ENCODE results near the gene PRRC1. TPM values are rescaled to one million over a fixed set of nuclear protein-coding genes. Genes with fewer than 3 reads are reported as not detected.

The PRRC1 gene
- total and polyA plus RNA-seq, 8 donors: 57.5 to 95.2 (median 81.2) TPM

DNA sequence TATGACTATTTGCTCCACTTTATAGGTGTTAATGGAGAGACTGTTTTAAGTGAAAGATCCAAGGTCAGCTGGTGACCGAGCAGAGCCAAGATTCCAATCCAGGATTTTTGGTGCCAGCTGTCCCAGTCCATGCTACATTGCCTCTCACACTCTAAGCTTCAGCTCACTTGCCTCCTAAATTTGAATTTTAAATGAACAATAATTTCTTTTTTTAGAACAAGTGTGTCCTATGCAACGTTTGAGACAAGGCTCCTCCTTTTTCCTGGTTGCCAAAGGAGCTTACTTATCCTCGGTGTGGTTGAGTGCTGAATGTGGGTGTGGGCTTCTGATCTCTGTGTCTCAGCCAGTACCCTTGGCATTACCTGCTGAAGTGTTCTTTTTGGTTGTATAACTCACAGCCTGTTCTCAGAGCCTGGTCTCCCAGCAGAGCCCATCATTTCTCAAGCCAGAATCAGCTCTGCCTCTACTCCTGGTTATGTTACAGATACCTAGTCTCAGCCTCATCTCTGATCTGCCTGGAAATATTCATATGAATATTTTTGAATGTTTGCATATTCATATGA is 4.0 kb upstream of the PRRC1 start:
- H3K9me3 ChIP-seq: no peaks in the 10 kb centered on the region
- DNase-seq: no peak
- intact Hi-C loops (cut with DNase I): no loop called here

DNA sequence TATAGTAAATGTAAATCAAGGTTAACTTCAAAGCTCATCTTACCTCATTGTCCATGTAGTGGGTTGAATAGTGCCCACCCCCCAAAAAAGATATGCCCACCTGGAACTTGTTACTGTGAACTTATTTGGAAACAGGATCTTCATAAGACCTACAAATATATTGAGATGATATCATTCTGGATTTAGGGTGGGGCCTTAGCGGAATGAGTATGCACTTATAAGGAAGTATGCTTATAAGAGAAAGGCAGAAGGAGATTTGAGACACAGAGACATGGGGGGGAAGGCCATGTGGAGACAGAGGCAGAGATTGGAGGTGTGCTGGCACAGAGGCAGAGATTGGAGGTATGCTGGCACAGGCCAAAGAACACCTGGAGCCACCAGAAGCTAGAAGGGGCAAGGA is 2.6 kb upstream of the PRRC1 start:
- no peak for DNase-seq

More for the DNA sequence above, 4.0 kb upstream of the PRRC1 start:
- Histone ChIP-seq H3K27ac (no peak overlapping the region), H3K36me3 (no peaks in the 10 kb centered on the region), H3K4me3 (no peak overlapping the region), H3K27me3 (no peaks in the 10 kb centered on the region), H3K4me1 (peaks cover 5 to 9% of the 10 kb centered on the region in 2 donors)
- no peak for ATAC-seq
- no peak for TF ChIP-seq CTCF (IDR thresholded peaks at IDR 0.05)

DNA sequence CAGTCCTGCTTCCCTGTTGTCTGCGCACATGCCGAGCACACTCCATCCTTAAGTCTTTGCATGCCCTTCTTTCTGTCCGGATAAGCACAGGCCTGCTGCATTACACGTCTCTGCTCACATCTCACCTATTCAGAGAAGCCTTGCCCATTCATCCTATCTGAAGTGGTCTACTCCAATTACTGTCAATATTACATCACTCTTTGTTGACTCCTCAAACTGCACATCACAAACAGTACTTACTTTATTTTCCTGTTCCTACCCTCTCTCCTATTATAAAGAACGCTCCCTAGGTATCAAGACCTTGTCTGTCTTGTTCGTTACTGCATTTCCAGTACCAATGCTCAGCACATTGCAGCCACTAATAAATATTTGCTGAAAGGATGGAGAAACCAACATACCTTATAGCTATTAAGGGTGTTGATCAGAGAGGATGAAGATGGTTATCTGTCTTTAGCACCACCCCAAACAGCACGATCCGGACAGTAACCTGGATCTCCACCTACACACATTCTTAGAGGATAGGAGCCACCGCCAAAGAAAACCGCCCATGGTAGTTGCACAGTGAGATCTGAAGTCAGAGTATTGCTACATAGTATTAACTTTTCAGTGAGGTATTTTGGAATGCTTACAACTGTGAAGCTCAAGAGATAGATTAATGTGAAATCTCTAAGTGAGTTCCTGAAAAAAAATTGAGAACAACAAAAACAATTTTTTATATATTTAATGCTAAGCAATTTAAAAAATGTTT is 1.6 kb upstream of the PRRC1 start:
- no peak for DNase-seq
- no peak overlapping the region for H3K4me3 ChIP-seq
- H3K27me3 ChIP-seq: no peaks in the 10 kb centered on the region
- H3K9me3 ChIP-seq: peaks cover 0 to 3% of the 10 kb centered on the region in 2 donors
- peaks cover 0 to 5% of the 10 kb centered on the region in 2 donors for H3K36me3 ChIP-seq
- intact Hi-C loops (cut with DNase I): no loop called here
- no peak for TF ChIP-seq CTCF (IDR thresholded peaks at IDR 0.05)
- peaks cover 18 to 20% of the 10 kb centered on the region in 2 donors for H3K4me1 ChIP-seq
- ATAC-seq: no peak
- H3K27ac ChIP-seq: no peak overlapping the region

More for the DNA sequence above, 2.6 kb upstream of the PRRC1 start:
- Histone ChIP-seq H3K9me3 (no peaks in the 10 kb centered on the region), H3K4me1 (peaks cover 18 to 20% of the 10 kb centered on the region in 2 donors), H3K4me3 (no peak overlapping the region), H3K27me3 (no peaks in the 10 kb centered on the region), H3K36me3 (no peaks in the 10 kb centered on the region), H3K27ac (no peak overlapping the region)
- intact Hi-C loops (cut with DNase I): no loop called here
- no peak for TF ChIP-seq CTCF (IDR thresholded peaks at IDR 0.05)
- ATAC-seq: no peak

GRCh38 chr5:127517110-127517479 is 345 bp upstream of the PRRC1 start:
- peak overlapping the region; percentile 84 to 96 for H3K4me3 ChIP-seq
- ATAC-seq (peak; percentile 33), DNase-seq (no peak)
- H3K27me3 ChIP-seq: no peaks in the 10 kb centered on the region
- no peak for TF ChIP-seq CTCF (IDR thresholded peaks at IDR 0.05)
- peaks cover 0 to 15% of the 10 kb centered on the region in 2 donors for H3K9me3 ChIP-seq
- H3K36me3 ChIP-seq: peaks cover 0 to 11% of the 10 kb centered on the region in 2 donors
- intact Hi-C loops (cut with DNase I): no loop called here
- peak overlapping the region in 1 of 2 donors; percentile 23 for H3K27ac ChIP-seq
- H3K4me1 ChIP-seq: peaks cover 18 to 20% of the 10 kb centered on the region in 2 donors

GRCh38 chr5:127518319-127518621 is 830 bp downstream of the PRRC1 start:
- H3K4me1 ChIP-seq: peaks cover 18 to 20% of the 10 kb centered on the region in 2 donors
- peaks cover 0 to 15% of the 10 kb centered on the region in 2 donors for H3K36me3 ChIP-seq
- DNase-seq: no peak
- no peak for TF ChIP-seq CTCF (IDR thresholded peaks at IDR 0.05)
- peaks cover 0 to 16% of the 10 kb centered on the region in 2 donors for H3K9me3 ChIP-seq
- intact Hi-C loops (cut with DNase I): no loop called here
- H3K4me3 ChIP-seq: peak overlapping the region; percentile 84 to 96
- peak overlapping the region; percentile 84 to 88 for H3K27ac ChIP-seq
- ATAC-seq: no peak
- no peaks in the 10 kb centered on the region for H3K27me3 ChIP-seq

Data from left lung (tissue), 10 donors.